Epithelial cell of prostate (primary cell): ENCODE data around the gene SH3GL3.

Source experiments
- DNase-seq: peaks from one replicate; pipeline ENCODE4 v3.0.0-alpha.2; 2011; ENCODE audit warnings: low read depth, low spot score
- H3K27ac ChIP-seq: fragments of 450-650 bp; 2 replicates; pipeline ENCODE4 v1.5.1; 2017; ENCODE audit warnings: mild to moderate bottlenecking

The SH3GL3 gene

GRCh38 chr15:83559310-83559966 is 112.3 kb downstream of the SH3GL3 start:
- peak; percentile 20 for DNase-seq
- no peak overlapping the region for H3K27ac ChIP-seq

GRCh38 chr15:83561661-83562060 is 114.5 kb downstream of the SH3GL3 start:
- no peak for DNase-seq
- H3K27ac ChIP-seq = no peak overlapping the region

- no peak overlapping the region for H3K27ac ChIP-seq
- no peak for DNase-seq
These were observed 118.0 kb downstream of the SH3GL3 start for GRCh38 chr15:83565138-83565537.

GRCh38 chr15:83565553-83566159 is 118.5 kb downstream of the SH3GL3 start:
- no peak for DNase-seq
- H3K27ac ChIP-seq = no peak overlapping the region

- no peak overlapping the region for H3K27ac ChIP-seq
These were observed 120.2 kb downstream of the SH3GL3 start for GRCh38 chr15:83567318-83567717.

GRCh38 chr15:83569341-83569740 is 122.2 kb downstream of the SH3GL3 start:
- H3K27ac ChIP-seq = no peak overlapping the region
- no peak for DNase-seq

More at GRCh38 chr15:83567318-83567717, 120.2 kb downstream of the SH3GL3 start:
- no peak for DNase-seq

- no peak for DNase-seq
- H3K27ac ChIP-seq = no peak overlapping the region
These were observed 123.6 kb downstream of the SH3GL3 start for GRCh38 chr15:83570756-83571155.

GRCh38 chr15:83571820-83572707 is 124.9 kb downstream of the SH3GL3 start:
- DNase-seq = no peak
- no peak overlapping the region for H3K27ac ChIP-seq

- DNase-seq = no peak
- no peak overlapping the region for H3K27ac ChIP-seq
These were observed 127.2 kb downstream of the SH3GL3 start for GRCh38 chr15:83574345-83574744.

GRCh38 chr15:83578691-83579090 is 131.6 kb downstream of the SH3GL3 start:
- no peak overlapping the region for H3K27ac ChIP-seq
- no peak for DNase-seq

GRCh38 chr15:83581381-83581780 is 134.2 kb downstream of the SH3GL3 start:
- no peak for DNase-seq
- H3K27ac ChIP-seq = no peak overlapping the region

GRCh38 chr15:83582381-83582780 is 135.2 kb downstream of the SH3GL3 start:
- no peak overlapping the region for H3K27ac ChIP-seq
- DNase-seq = no peak

GRCh38 chr15:83585601-83586335 is 138.6 kb downstream of the SH3GL3 start:
- no peak overlapping the region for H3K27ac ChIP-seq
- DNase-seq = no peak

- no peak overlapping the region for H3K27ac ChIP-seq
- no peak for DNase-seq
These were observed 139.9 kb downstream of the SH3GL3 start for GRCh38 chr15:83587091-83587490.

GRCh38 chr15:83588441-83588840 is 141.3 kb downstream of the SH3GL3 start:
- no peak for DNase-seq
- H3K27ac ChIP-seq = no peak overlapping the region

GRCh38 chr15:83592370-83593040 is 145.4 kb downstream of the SH3GL3 start:
- H3K27ac ChIP-seq = no peak overlapping the region
- DNase-seq = no peak

- peak overlapping the region; percentile 58 for H3K27ac ChIP-seq
- DNase-seq = peak; percentile 37
These were observed 148.1 kb downstream of the SH3GL3 start for GRCh38 chr15:83595191-83595590.

- no peak overlapping the region for H3K27ac ChIP-seq
- no peak for DNase-seq
These were observed 150.9 kb downstream of the SH3GL3 start for GRCh38 chr15:83598031-83598430.

GRCh38 chr15:83602021-83602420 is 154.9 kb downstream of the SH3GL3 start:
- peak; percentile 36 for DNase-seq
- H3K27ac ChIP-seq = peak overlapping the region; percentile 75

- no peak for DNase-seq
- H3K27ac ChIP-seq = no peak overlapping the region
These were observed 157.4 kb downstream of the SH3GL3 start for GRCh38 chr15:83604549-83604948.
